Measurements from ENCODE around the gene FAM43A. TPM values are rescaled to one million over a fixed set of nuclear protein-coding genes. Genes with fewer than 3 reads are reported as not detected.

The FAM43A gene
- total RNA-seq = 18.0 TPM
- long read RNA-seq, transcript FAM43A-201 (1 exons, 2,494 nt) = major isoform, 33 of 33 reads
- long read RNA-seq, partial matches to known transcripts = 0 of 33 reads
- long read RNA-seq, other reads (novel, unspliced or antisense) = 0 of 33 reads

GRCh38 chr3:194685718-194686413, at the start of gene FAM43A:
Gene FAM43A (plus strand): TSS chr3:194685883. CDS start chr3:194686827, 944 bp downstream.
- Histone ChIP-seq H3K27me3 (ENCODE audit: low read depth) (no peaks in the 10 kb centered on the region), H3K9me3 (replicated peaks) (no peaks in the 10 kb centered on the region), H3K27ac (replicated peaks) (peak within 1 kb of the TSS; percentile 97), H3K4me3 (peak within 1 kb of the TSS; percentile 93), H3K36me3 (peaks cover 8% of the 10 kb centered on the region), H3K4me1 (peaks cover 74% of the 10 kb centered on the region)
- DNase-seq = peak; percentile 96
- peak; percentile 30 for TF ChIP-seq CTCF (IDR thresholded peaks at IDR 0.05; ENCODE audit: borderline replicate concordance)
- intact Hi-C loops (cut with micrococcal nuclease) = loop anchor here (10.0 kb wide), 1 partner anchor 839 kb away; no protein-coding TSS in a partner anchor

DNA sequence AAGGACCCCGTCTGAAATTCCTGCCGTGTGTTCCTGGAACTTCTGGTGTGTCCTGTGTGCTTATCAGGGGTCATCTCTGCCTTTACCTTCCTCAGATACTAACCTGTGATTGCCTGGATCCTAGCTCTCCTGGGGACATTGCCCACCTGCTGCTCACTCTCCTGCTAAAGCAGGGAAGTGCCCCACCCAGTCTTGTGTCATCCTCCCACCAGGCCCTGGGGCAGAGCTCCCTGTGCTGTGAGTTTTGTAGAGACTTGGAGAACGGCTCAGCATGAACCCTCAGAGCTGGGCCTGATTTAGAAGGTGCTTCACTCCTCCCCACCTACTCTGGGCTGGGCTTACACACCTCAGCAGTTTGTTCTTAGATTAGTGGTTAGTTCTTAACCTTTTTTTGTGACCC, 48.6 kb upstream of the FAM43A start:
- no peaks in the 10 kb centered on the region for H3K9me3 ChIP-seq (replicated peaks)
- intact Hi-C loops (cut with micrococcal nuclease) = no loop called here
- no peaks in the 10 kb centered on the region for H3K27me3 ChIP-seq (ENCODE audit: low read depth)
- H3K36me3 ChIP-seq = peaks cover 18% of the 10 kb centered on the region
- DNase-seq = no peak
- TF ChIP-seq CTCF (IDR thresholded peaks at IDR 0.05; ENCODE audit: borderline replicate concordance) = no peak
- no peak overlapping the region for H3K27ac ChIP-seq (replicated peaks)
- H3K4me3 ChIP-seq = no peak overlapping the region
- peaks cover 40% of the 10 kb centered on the region for H3K4me1 ChIP-seq

GRCh38 chr3:194637541-194638400, 47.9 kb upstream of the FAM43A start:
- Histone ChIP-seq H3K36me3 (peaks cover 24% of the 10 kb centered on the region), H3K9me3 (replicated peaks) (no peaks in the 10 kb centered on the region), H3K27ac (replicated peaks) (no peak overlapping the region), H3K4me1 (peaks cover 36% of the 10 kb centered on the region), H3K4me3 (no peak overlapping the region), H3K27me3 (ENCODE audit: low read depth) (no peaks in the 10 kb centered on the region)
- no peak for TF ChIP-seq CTCF (IDR thresholded peaks at IDR 0.05; ENCODE audit: borderline replicate concordance)
- intact Hi-C loops (cut with micrococcal nuclease) = no loop called here
- DNase-seq = no peak

DNA sequence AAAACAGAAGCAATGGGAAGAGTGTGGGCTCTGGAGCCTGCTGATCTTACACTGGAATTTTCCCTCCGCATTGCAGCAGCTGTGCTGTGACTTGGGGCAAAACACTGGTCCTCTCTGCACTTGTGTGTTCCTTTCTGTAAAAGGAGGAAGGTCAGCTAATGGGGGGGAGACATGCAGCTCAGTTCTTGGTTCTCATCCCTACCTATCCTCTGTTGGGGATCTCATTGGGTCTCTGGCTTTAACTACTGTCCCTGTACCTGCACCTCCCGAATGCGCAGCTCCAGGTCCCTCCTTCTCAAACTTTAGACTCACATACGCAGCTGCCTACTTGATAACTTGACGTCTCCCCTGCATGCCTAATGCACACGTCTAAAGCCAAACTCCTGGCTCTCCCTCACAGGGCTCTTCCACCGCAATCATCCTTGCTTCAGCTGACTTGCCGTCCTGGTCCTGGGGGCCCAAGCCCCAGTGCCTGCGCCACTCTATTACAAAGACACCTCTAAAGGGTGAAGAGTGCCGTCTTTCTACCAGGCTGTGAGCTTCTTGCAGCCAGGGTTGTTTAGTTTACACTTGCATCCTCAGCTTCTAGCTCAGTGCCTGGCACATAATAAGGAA, 46.6 kb upstream of the FAM43A start:
- no peak for TF ChIP-seq CTCF (IDR thresholded peaks at IDR 0.05; ENCODE audit: borderline replicate concordance)

DNA sequence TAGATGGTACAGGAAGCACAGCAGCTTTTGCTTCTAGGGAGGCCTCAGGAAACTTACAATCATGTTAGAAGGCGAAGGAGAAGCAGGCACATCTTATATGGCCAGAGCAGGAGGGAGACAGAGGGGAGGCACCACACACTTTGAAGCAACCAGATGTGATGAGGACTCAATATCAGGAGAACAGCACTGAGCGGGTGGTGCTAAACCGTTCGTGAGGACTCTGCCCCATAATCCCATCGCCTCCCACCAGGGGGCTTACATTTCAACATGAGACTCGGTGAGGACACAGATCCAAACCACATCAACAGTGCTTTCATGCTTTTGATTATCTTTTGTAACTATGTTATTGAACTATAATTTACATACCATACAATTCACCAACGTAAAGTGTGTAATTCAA, 44.9 kb upstream of the FAM43A start:
- no peaks in the 10 kb centered on the region for H3K27me3 ChIP-seq (ENCODE audit: low read depth)
- TF ChIP-seq CTCF (IDR thresholded peaks at IDR 0.05; ENCODE audit: borderline replicate concordance) = no peak
- peak overlapping the region; percentile 31 for H3K4me3 ChIP-seq
- no peaks in the 10 kb centered on the region for H3K9me3 ChIP-seq (replicated peaks)
- H3K4me1 ChIP-seq = peaks cover 24% of the 10 kb centered on the region
- H3K27ac ChIP-seq (replicated peaks) = peak overlapping the region; percentile 86
- intact Hi-C loops (cut with micrococcal nuclease) = no loop called here
- DNase-seq = no peak
- H3K36me3 ChIP-seq = peaks cover 49% of the 10 kb centered on the region

More for the DNA sequence above, 46.6 kb upstream of the FAM43A start:
- no peaks in the 10 kb centered on the region for H3K27me3 ChIP-seq (ENCODE audit: low read depth)
- peaks cover 26% of the 10 kb centered on the region for H3K4me1 ChIP-seq
- peaks cover 36% of the 10 kb centered on the region for H3K36me3 ChIP-seq
- intact Hi-C loops (cut with micrococcal nuclease) = no loop called here
- peak overlapping the region; percentile 86 for H3K27ac ChIP-seq (replicated peaks)
- no peaks in the 10 kb centered on the region for H3K9me3 ChIP-seq (replicated peaks)
- no peak for DNase-seq
- H3K4me3 ChIP-seq = no peak overlapping the region
